ENCODE data around the gene SLFN12L.

DNA sequence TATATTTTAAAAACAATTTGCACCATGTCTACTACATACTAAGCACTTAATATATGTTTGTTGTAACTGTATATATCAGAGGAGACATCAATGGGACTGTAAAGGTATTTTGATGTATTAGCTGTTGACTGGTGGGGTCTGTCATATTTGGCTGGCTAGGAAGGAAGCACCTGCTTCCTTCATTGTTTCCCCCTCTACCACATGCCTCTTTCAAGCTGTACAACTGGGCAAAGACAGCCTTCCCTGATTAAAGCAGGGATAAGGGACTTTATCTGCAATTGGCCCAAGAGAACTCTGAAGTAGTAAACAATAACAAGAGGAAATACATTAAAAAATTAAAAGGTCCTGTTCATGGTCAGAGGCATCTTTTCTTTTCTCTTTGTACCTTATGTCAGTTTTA is 5.5 kb upstream of the SLFN12L start:
- TF ChIP-seq, protein P1, sequence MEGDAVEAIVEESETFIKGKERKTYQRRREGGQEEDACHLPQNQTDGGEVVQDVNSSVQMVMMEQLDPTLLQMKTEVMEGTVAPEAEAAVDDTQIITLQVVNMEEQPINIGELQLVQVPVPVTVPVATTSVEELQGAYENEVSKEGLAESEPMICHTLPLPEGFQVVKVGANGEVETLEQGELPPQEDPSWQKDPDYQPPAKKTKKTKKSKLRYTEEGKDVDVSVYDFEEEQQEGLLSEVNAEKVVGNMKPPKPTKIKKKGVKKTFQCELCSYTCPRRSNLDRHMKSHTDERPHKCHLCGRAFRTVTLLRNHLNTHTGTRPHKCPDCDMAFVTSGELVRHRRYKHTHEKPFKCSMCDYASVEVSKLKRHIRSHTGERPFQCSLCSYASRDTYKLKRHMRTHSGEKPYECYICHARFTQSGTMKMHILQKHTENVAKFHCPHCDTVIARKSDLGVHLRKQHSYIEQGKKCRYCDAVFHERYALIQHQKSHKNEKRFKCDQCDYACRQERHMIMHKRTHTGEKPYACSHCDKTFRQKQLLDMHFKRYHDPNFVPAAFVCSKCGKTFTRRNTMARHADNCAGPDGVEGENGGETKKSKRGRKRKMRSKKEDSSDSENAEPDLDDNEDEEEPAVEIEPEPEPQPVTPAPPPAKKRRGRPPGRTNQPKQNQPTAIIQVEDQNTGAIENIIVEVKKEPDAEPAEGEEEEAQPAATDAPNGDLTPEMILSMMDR (conservative IDR thresholded peaks at IDR 0.05; ENCODE audit: low read depth, low read length), result no peak
- no peak for TF ChIP-seq EZH2 (IDR thresholded peaks at IDR 0.05; ENCODE audit: borderline replicate concordance, low read depth, low read length, poor library complexity, severe bottlenecking)
